ENCODE data around the gene DLGAP1.

DNA sequence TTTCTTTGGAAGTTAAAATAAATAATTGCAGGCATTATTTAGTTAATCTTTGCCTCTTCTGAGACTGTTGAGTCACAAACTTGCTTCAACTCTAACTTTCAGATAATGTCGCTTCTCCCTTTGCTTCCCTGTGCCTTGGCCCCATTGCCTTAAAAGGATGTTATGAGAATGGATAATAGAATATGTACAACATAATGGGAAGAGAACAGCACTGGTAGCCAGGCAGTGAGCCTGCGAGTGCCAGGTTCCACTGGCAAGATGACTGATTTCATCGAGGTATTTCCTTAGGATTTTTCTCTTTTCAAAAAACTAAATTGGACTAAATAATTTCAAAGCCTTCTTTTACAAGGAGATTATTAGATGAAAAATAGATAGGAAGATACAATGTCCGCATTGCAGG lies 584.2 kb downstream of the DLGAP1 start:
- TF ChIP-seq, protein P1, sequence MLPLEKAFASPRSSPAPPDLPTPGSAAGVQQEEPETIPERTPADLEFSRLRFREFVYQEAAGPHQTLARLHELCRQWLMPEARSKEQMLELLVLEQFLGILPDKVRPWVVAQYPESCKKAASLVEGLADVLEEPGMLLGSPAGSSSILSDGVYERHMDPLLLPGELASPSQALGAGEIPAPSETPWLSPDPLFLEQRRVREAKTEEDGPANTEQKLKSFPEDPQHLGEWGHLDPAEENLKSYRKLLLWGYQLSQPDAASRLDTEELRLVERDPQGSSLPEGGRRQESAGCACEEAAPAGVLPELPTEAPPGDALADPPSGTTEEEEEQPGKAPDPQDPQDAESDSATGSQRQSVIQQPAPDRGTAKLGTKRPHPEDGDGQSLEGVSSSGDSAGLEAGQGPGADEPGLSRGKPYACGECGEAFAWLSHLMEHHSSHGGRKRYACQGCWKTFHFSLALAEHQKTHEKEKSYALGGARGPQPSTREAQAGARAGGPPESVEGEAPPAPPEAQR (tag by site-specific recombination; IDR thresholded peaks at IDR 0.05) = no peak
- TF ChIP-seq CTCF (tag by site-specific recombination; IDR thresholded peaks at IDR 0.05) (no peak), ZNF274 (IDR thresholded peaks at IDR 0.05; ENCODE audit: low read length) (no peak), ZNF274 (tag by site-specific recombination; IDR thresholded peaks at IDR 0.05; ENCODE audit: borderline replicate concordance) (no peak), ZBTB48 (tag by site-specific recombination; IDR thresholded peaks at IDR 0.05) (no peak), ZNF670 (tag by site-specific recombination; IDR thresholded peaks at IDR 0.05; ENCODE audit: low read depth) (no peak), ZBTB17 (tag by site-specific recombination; IDR thresholded peaks at IDR 0.05) (no peak), KLF1 (tag by site-specific recombination; IDR thresholded peaks at IDR 0.05) (no peak), YY1 (tag by site-specific recombination; IDR thresholded peaks at IDR 0.05) (no peak), KLF10 (tag by site-specific recombination; IDR thresholded peaks at IDR 0.05) (no peak), ZBTB6 (tag by site-specific recombination; IDR thresholded peaks at IDR 0.05) (no peak), ZNF2 (tag by site-specific recombination; IDR thresholded peaks at IDR 0.05) (no peak)
